GM19452 (cell line): ENCODE data around the gene CD300LD.
"Not testable (repeated sequence)": the region's sequence is repeated elsewhere in the genome, so short reads cannot be mapped to it uniquely, and the experiment has no call there.

Experiments used
- ATAC-seq: cut with Tn5 transposase; IDR thresholded peaks from one replicate; pipeline ENCODE4 v1.9.1; 2021; ENCODE audit not compliant: unreplicated experiment

CD300LD gene

GRCh38 chr17:74592087-74592990 is at the start of gene CD300LD:
Gene CD300LD, minus strand, starts transcription at chr17:74592283. Its CDS starts 81 bp downstream, at chr17:74592202.
- ATAC-seq = no peak

GRCh38 chr17:74641224-74641957 is 49.3 kb upstream of the CD300LD start:
- no peak for ATAC-seq

- ATAC-seq = no peak
Observed at GRCh38 chr17:74639704-74640151, 47.6 kb upstream of the CD300LD start.

GRCh38 chr17:74637926-74638325 is 45.8 kb upstream of the CD300LD start:
- ATAC-seq = no peak

GRCh38 chr17:74637265-74637664 is 45.2 kb upstream of the CD300LD start:
- ATAC-seq = no peak

- ATAC-seq = not testable (repeated sequence)
Observed at GRCh38 chr17:74636541-74637085, 44.5 kb upstream of the CD300LD start.

GRCh38 chr17:74635418-74635817 is 43.3 kb upstream of the CD300LD start:
- ATAC-seq = no peak

GRCh38 chr17:74633326-74633725 is 41.2 kb upstream of the CD300LD start:
- no peak for ATAC-seq

- ATAC-seq = no peak
Observed at GRCh38 chr17:74632617-74633016, 40.5 kb upstream of the CD300LD start.

- ATAC-seq = no peak
Observed at GRCh38 chr17:74631468-74632450, 39.7 kb upstream of the CD300LD start.

GRCh38 chr17:74630251-74630650 is 38.2 kb upstream of the CD300LD start:
- not testable (repeated sequence) for ATAC-seq

GRCh38 chr17:74625661-74626060 is 33.6 kb upstream of the CD300LD start:
- ATAC-seq = no peak

- no peak for ATAC-seq
Observed at GRCh38 chr17:74624131-74624530, 32.0 kb upstream of the CD300LD start.

GRCh38 chr17:74623693-74624093 is 31.6 kb upstream of the CD300LD start, which contains the start of gene CD300E:
Gene CD300E, minus strand, starts transcription at chr17:74623738. Its CDS starts 117 bp downstream, at chr17:74623621.
- ATAC-seq = no peak

- ATAC-seq = no peak
Observed at GRCh38 chr17:74619077-74619673, 27.1 kb upstream of the CD300LD start.

GRCh38 chr17:74618451-74618850 is 26.4 kb upstream of the CD300LD start:
- no peak for ATAC-seq

- no peak for ATAC-seq
Observed at GRCh38 chr17:74616696-74617095, 24.6 kb upstream of the CD300LD start.

- no peak for ATAC-seq
Observed at GRCh38 chr17:74612046-74612445, 20.0 kb upstream of the CD300LD start.

GRCh38 chr17:74610108-74610507 is 18.0 kb upstream of the CD300LD start:
- ATAC-seq = no peak

- ATAC-seq = no peak
Observed at GRCh38 chr17:74608511-74608910, 16.4 kb upstream of the CD300LD start.
